K562 (cell line): ENCODE results near the gene ZFY. TPM values are rescaled to one million over a fixed set of nuclear protein-coding genes. Genes with fewer than 3 reads are reported as not detected.

Experiments
- ATAC-seq: fragments of 200-7000 bp; cut with Tn5 transposase; 3 replicates; pipeline ENCODE4 v1.9.1; 2020; ENCODE audit warnings: moderate library complexity
- BruUV-seq: library from RNA; stranded (reverse); fragments of 400-500 nt; replicated peaks from 2 replicates; lab custom pipeline; 2021; lab: Mats Ljungman, UMichigan
- CTCF ChIA-PET: fragments of 300-600 bp; formaldehyde crosslinking; extraction: SDS; loops from one replicate; lab custom pipeline; 2021; ENCODE audit warnings: low intra/inter-chr PET ratio; lab: Yijun Ruan, JAX
- POLR2A ChIA-PET: fragments of 300-600, 350-650 bp; sonication (Branson Sonifier 250); formaldehyde crosslinking; extraction: SDS; loops from one replicate; lab custom pipeline; 2021; ENCODE audit warnings: antibody characterized with exemption, inconsistent platforms; lab: Yijun Ruan, JAX
- DNase-seq, 4 experiments: peaks; one replicate each; pipeline versions ENCODE4 v3.0.0 to v3.0.0-alpha.2; 2011 to 2018; ENCODE audit warnings: low spot score in 3 of 4, mixed read lengths in 3 of 4; ENCODE audit errors: extremely low read depth in 1 of 4
- FAIRE-seq: peaks from 2 replicates; lab custom pipeline; 2011; peaks lifted over from hg19 to GRCh38; lab: Jason Lieb, UNC
- H2AFZ ChIP-seq: 2 replicates; pipeline ENCODE4 v1.6.0; 2011; ENCODE audit warnings: low read depth, low read length, control low read depth, inconsistent platforms
- H3K27ac ChIP-seq: fragments of 200-600 bp; 3 replicates; pipeline ENCODE4 v1.8.0; 2011; ENCODE audit warnings: low read depth, mild to moderate bottlenecking, control low read depth, inconsistent platforms, low read length, moderate library complexity, mixed read lengths; ENCODE audit errors: extremely low read depth
- H3K27me3 ChIP-seq, 2 experiments: fragments of 300-600 bp in 1 of 2; 2 replicates in 1 of 2; 3 replicates in 1 of 2; pipeline versions ENCODE4 v1.6.0 to v1.8.0; 2011; ENCODE audit warnings: inconsistent platforms in 2 of 2, low read length in 2 of 2, mild to moderate bottlenecking in 1 of 2, mixed read lengths in 1 of 2, moderate library complexity in 1 of 2; ENCODE audit not compliant: control insufficient read depth in 2 of 2, insufficient read depth in 2 of 2
- H3K36me3 ChIP-seq: fragments of 300-600 bp; 3 replicates; pipeline ENCODE4 v1.8.0; 2011; ENCODE audit warnings: mild to moderate bottlenecking, low read length, inconsistent platforms; ENCODE audit not compliant: control insufficient read depth, insufficient read depth
- H3K4me1 ChIP-seq, 2 experiments: fragments of 200-600 bp in 1 of 2; replicated peaks in 1 of 2; 2 replicates in 1 of 2; 3 replicates in 1 of 2; pipeline versions ENCODE4 v1.5.1 to v1.8.0; 2011; ENCODE audit warnings: inconsistent platforms in 2 of 2, low read length in 2 of 2, mild to moderate bottlenecking in 1 of 2, mixed read lengths in 1 of 2, moderate library complexity in 1 of 2; ENCODE audit not compliant: control insufficient read depth in 2 of 2, insufficient read depth in 2 of 2
- H3K4me2 ChIP-seq: 2 replicates; pipeline ENCODE4 v1.6.1; 2011; ENCODE audit warnings: low read length, control low read depth, inconsistent platforms, mixed read lengths; ENCODE audit not compliant: insufficient read depth
- H3K4me3 ChIP-seq: fragments of 200-600 bp; sonication (generic), shearing (Covaris generic); 2 replicates; pipeline ENCODE4 v1.5.1; 2016; ENCODE audit warnings: control low read depth, inconsistent platforms
- H3K79me2 ChIP-seq: fragments of 200-600 bp; 3 replicates; pipeline ENCODE4 v1.8.0; 2011; ENCODE audit warnings: low read length, inconsistent platforms; ENCODE audit not compliant: control insufficient read depth, insufficient read depth
- H3K9ac ChIP-seq, 2 experiments: 2 replicates each; pipeline versions ENCODE4 v1.6.0 to v1.6.1; 2011; ENCODE audit warnings: low read depth in 2 of 2, low read length in 2 of 2, control low read depth in 1 of 2, inconsistent platforms in 1 of 2, mild to moderate bottlenecking in 1 of 2, mixed read lengths in 1 of 2; ENCODE audit not compliant: insufficient read depth in 1 of 2
- H3K9me1 ChIP-seq: one replicate; pipeline ENCODE4 v1.6.0; 2011; ENCODE audit warnings: inconsistent platforms, mild to moderate bottlenecking, low read length, moderate library complexity; ENCODE audit not compliant: control insufficient read depth, insufficient read depth
- H3K9me3 ChIP-seq: replicated peaks from 2 replicates; pipeline ENCODE4 v1.5.1; 2011; ENCODE audit warnings: low read depth, low read length, inconsistent platforms; ENCODE audit not compliant: control insufficient read depth, insufficient read depth
- H4K20me1 ChIP-seq: replicated peaks from 2 replicates; pipeline ENCODE4 v1.6.1; 2011; ENCODE audit warnings: low read length, inconsistent platforms, mixed read lengths; ENCODE audit not compliant: control insufficient read depth, insufficient read depth
- BHLHE40 ChIP-seq: IDR thresholded peaks from 2 replicates; pipeline ENCODE4 v1.6.1; 2011; ENCODE audit warnings: low read length, improper control_type of control experiment
- BRD9 ChIP-seq: fragments of 450-650 bp; IDR thresholded peaks from 2 replicates; pipeline ENCODE4 v1.6.1; 2018; ENCODE audit warnings: low read depth; ENCODE audit not compliant: partially characterized antibody
- FOXM1 ChIP-seq, 2 experiments: fragments of 450-650 bp in 1 of 2; sonication (generic) in 1 of 2; formaldehyde crosslinking in 1 of 2; IDR thresholded peaks; 2 replicates each; pipeline versions ENCODE4 v1.6.1 to v1.9.0; 2017 to 2022; ENCODE audit warnings: low read depth in 2 of 2, mild to moderate bottlenecking in 2 of 2, missing genetic modification reagents in 1 of 2, moderate library complexity in 1 of 2
- NFE2L1 ChIP-seq: fragments of 450-650 bp; IDR thresholded peaks from 2 replicates; pipeline ENCODE4 v1.6.1; 2016; ENCODE audit warnings: missing genetic modification characterization, low read depth, mild to moderate bottlenecking, missing compliant biosample characterization, moderate library complexity, borderline replicate concordance
- PTRF ChIP-seq: fragments of 450-650 bp; IDR thresholded peaks from 2 replicates; pipeline ENCODE4 v1.6.1; 2016; ENCODE audit warnings: mild to moderate bottlenecking, missing genetic modification characterization, missing compliant biosample characterization
- RBFOX2 ChIP-seq: fragments of 200-400 bp; formaldehyde crosslinking; IDR thresholded peaks from 2 replicates; pipeline ENCODE4 v1.6.1; 2017; ENCODE audit warnings: low read depth, mild to moderate bottlenecking, low read length, moderate library complexity
- SIX5 ChIP-seq, 2 experiments: IDR thresholded peaks; 2 replicates each; pipeline ENCODE4 v1.6.1; 2011; ENCODE audit warnings: low read length in 2 of 2, borderline replicate concordance in 1 of 2, low read depth in 1 of 2, mild to moderate bottlenecking in 1 of 2, moderate library complexity in 1 of 2; ENCODE audit not compliant: insufficient read depth in 1 of 2
- SMAD4 ChIP-seq: fragments of 250-450 bp; sonication (Bioruptor Pico); conservative IDR thresholded peaks from 2 replicates; pipeline ENCODE4 v1.8.0; 2021; ENCODE audit warnings: inconsistent platforms, mild to moderate bottlenecking, moderate library complexity
- SREBF1 ChIP-seq: fragments of 150-350 bp; IDR thresholded peaks from 2 replicates; pipeline ENCODE4 v1.6.1; 2014; ENCODE audit warnings: antibody characterized with exemption, low read depth, low read length, borderline replicate concordance
- TSC22D4 ChIP-seq: fragments of 450-650 bp; IDR thresholded peaks from 2 replicates; pipeline ENCODE4 v1.6.1; 2016; ENCODE audit warnings: missing genetic modification characterization, missing biosample characterization, control low read depth
- XRCC4 ChIP-seq: IDR thresholded peaks from one replicate; pipeline ENCODE4 v1.6.1; 2011; ENCODE audit not compliant: insufficient read depth, insufficient read length; ENCODE audit errors: extremely low read depth
- in situ Hi-C: fragments of 300-500 bp; cut with MboI; formaldehyde crosslinking; loops from 4 replicates; pipeline ENCODE4 v1.15.0; 2018; ENCODE audit warnings: inconsistent platforms, mixed read lengths
- intact Hi-C: fragments of 100-400 bp; cut with micrococcal nuclease; formaldehyde crosslinking; loops from 2 replicates; pipeline ENCODE4 v1.14.2; 2022
- polyA plus RNA-seq, 8 experiments: library from polyadenylated mRNA; depleted of rRNA in 4 of 8; stranded (reverse) in 5 of 8; unstranded in 3 of 8; fragments of >200 nt; fragmentation: Nextera tagmentation in 2 of 8; fragmentation: Illumina TruSeq in 1 of 8; extraction: Ambion mirVana in 2 of 8; extraction: Trizol in 1 of 8; gene quantifications; 2 replicates each; pipeline versions ENCODE4 v1.2.1 to v1.2.3, GENCODE V29; 2011 to 2014; ENCODE audit warnings: inconsistent platforms in 1 of 8, missing spikeins in 1 of 8
- total RNA-seq, 7 experiments: library from RNA; depleted of rRNA in 6 of 7; stranded (reverse); fragments of >200 nt in 6 of 7; fragmentation: Illumina TruSeq in 2 of 7; extraction: Trizol in 2 of 7; gene quantifications; 2 replicates each; pipeline versions ENCODE4 v1.2.1 to v1.2.3, GENCODE V29; 2011 to 2021; ENCODE audit warnings: low replicate concordance in 1 of 7
- TF ChIP-seq, protein P1 (sequence below): sonication (generic); formaldehyde crosslinking; IDR thresholded peaks from 2 replicates; pipeline ENCODE4 v1.8.0; 2022; ENCODE audit warnings: mild to moderate bottlenecking, missing genetic modification reagents

The ZFY gene
- total and polyA plus RNA-seq, 9 of the 15 experiments (the other 6 are each of a cell fraction or from before 2014, with no cell fraction given): not detected

- no peak overlapping the region for H3K9ac ChIP-seq
- H3K27me3 ChIP-seq: no peaks in the 10 kb centered on the region
- H3K27ac ChIP-seq: no peak overlapping the region
- H3K4me3 ChIP-seq: no peak overlapping the region
- ChIA-PET POLR2A (no interaction called here), CTCF (no interaction called here)
- TF ChIP-seq NFE2L1 (tag) (no peak), SIX5 (IDR thresholded peaks at IDR 0.05; ENCODE audit: borderline replicate concordance in 1 of 2, insufficient read depth in 1 of 2, low read depth in 1 of 2, low read length in 2 of 2) (no peak), BRD9 (no peak), PTRF (tag) (no peak), SREBF1 (no peak), FOXM1 (IDR thresholded peaks at IDR 0.05; ENCODE audit: low read depth) (no peak), FOXM1 (CRISPR knock-in tag; IDR thresholded peaks at IDR 0.05; ENCODE audit: low read depth) (no peak), TSC22D4 (tag) (no peak), RBFOX2 (no peak), BHLHE40 (no peak), XRCC4 (no peak), SMAD4 (CRISPR knock-in tag) (no peak)
- TF ChIP-seq, protein P1, sequence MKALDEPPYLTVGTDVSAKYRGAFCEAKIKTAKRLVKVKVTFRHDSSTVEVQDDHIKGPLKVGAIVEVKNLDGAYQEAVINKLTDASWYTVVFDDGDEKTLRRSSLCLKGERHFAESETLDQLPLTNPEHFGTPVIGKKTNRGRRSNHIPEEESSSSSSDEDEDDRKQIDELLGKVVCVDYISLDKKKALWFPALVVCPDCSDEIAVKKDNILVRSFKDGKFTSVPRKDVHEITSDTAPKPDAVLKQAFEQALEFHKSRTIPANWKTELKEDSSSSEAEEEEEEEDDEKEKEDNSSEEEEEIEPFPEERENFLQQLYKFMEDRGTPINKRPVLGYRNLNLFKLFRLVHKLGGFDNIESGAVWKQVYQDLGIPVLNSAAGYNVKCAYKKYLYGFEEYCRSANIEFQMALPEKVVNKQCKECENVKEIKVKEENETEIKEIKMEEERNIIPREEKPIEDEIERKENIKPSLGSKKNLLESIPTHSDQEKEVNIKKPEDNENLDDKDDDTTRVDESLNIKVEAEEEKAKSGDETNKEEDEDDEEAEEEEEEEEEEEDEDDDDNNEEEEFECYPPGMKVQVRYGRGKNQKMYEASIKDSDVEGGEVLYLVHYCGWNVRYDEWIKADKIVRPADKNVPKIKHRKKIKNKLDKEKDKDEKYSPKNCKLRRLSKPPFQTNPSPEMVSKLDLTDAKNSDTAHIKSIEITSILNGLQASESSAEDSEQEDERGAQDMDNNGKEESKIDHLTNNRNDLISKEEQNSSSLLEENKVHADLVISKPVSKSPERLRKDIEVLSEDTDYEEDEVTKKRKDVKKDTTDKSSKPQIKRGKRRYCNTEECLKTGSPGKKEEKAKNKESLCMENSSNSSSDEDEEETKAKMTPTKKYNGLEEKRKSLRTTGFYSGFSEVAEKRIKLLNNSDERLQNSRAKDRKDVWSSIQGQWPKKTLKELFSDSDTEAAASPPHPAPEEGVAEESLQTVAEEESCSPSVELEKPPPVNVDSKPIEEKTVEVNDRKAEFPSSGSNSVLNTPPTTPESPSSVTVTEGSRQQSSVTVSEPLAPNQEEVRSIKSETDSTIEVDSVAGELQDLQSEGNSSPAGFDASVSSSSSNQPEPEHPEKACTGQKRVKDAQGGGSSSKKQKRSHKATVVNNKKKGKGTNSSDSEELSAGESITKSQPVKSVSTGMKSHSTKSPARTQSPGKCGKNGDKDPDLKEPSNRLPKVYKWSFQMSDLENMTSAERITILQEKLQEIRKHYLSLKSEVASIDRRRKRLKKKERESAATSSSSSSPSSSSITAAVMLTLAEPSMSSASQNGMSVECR (CRISPR knock-in tag): no peak
- no peaks in the 10 kb centered on the region for H3K36me3 ChIP-seq
- H4K20me1 ChIP-seq: no peaks in the 10 kb centered on the region
- intact Hi-C loops (no loop called here), in situ Hi-C loops (no loop called here)
- H3K4me1 ChIP-seq: no peaks in the 10 kb centered on the region
- no peak for DNase-seq
- H3K9me3 ChIP-seq: no peaks in the 10 kb centered on the region
- H3K9me1 ChIP-seq: no peaks in the 10 kb centered on the region
- H3K79me2 ChIP-seq: no peaks in the 10 kb centered on the region
- no peak overlapping the region for H2AFZ ChIP-seq
- no TSS peak for BruUV-seq
- no peak for ATAC-seq
- H3K4me2 ChIP-seq: no peak overlapping the region
- no peak for FAIRE-seq
These were observed 21.9 kb upstream of the ZFY start for GRCh38 chrY:2913066-2913815.
